GM12874 (cell line): ENCODE data around the gene QSOX1.

Experiments
- CTCF ChIP-seq: IDR thresholded peaks from 2 replicates; pipeline ENCODE4 v1.5.1; 2011; ENCODE audit warnings: low read depth, mild to moderate bottlenecking, control low read depth, low read length, moderate library complexity; ENCODE audit not compliant: insufficient read depth

Gene QSOX1

GRCh38 chr1:180157576-180158057 lies 2.9 kb downstream of the QSOX1 start:
- TF ChIP-seq CTCF: no peak

GRCh38 chr1:180158149-180159147 lies 3.8 kb downstream of the QSOX1 start:
- TF ChIP-seq CTCF: no peak

- TF ChIP-seq CTCF: no peak
These were observed 5.7 kb downstream of the QSOX1 start for GRCh38 chr1:180160357-180160756.

DNA sequence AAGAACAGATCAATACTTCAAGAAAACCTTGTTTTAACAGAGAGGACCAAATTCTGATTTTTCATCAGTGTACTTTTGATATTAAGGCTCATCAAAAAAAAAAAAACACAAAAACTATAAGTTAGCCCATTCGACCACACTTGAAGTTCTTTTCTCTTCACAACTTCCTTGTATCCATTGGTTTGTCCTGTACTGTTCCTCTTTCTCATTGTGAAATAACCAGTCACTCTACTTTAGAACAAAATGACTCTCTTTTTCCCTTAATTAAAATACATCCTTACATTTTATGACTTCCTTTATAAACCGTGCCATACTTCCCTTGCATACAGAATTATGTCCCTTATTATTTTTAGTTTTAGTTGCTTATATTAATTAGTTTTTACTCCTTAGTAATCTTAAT lies 8.4 kb downstream of the QSOX1 start:
- no peak for TF ChIP-seq CTCF

DNA sequence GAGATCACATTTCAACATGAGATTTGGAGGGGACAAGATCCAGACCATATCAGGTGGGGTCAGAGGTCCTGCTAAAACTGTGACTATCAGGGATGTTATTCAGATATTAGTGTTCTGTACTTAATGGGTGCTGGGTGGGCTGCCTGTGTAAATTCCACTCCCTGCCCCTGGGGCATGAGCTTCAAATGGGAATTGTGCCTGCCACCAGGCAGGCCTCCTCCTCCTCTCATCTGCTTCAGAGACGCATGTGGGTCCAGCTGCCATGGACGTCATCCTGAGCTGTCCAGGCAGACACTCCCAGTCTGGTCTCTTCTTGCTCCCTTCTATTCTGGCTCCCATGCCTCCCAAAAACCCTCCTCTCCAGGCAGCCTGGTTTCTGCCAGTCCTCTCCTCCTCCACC lies 10.4 kb downstream of the QSOX1 start:
- no peak for TF ChIP-seq CTCF

DNA sequence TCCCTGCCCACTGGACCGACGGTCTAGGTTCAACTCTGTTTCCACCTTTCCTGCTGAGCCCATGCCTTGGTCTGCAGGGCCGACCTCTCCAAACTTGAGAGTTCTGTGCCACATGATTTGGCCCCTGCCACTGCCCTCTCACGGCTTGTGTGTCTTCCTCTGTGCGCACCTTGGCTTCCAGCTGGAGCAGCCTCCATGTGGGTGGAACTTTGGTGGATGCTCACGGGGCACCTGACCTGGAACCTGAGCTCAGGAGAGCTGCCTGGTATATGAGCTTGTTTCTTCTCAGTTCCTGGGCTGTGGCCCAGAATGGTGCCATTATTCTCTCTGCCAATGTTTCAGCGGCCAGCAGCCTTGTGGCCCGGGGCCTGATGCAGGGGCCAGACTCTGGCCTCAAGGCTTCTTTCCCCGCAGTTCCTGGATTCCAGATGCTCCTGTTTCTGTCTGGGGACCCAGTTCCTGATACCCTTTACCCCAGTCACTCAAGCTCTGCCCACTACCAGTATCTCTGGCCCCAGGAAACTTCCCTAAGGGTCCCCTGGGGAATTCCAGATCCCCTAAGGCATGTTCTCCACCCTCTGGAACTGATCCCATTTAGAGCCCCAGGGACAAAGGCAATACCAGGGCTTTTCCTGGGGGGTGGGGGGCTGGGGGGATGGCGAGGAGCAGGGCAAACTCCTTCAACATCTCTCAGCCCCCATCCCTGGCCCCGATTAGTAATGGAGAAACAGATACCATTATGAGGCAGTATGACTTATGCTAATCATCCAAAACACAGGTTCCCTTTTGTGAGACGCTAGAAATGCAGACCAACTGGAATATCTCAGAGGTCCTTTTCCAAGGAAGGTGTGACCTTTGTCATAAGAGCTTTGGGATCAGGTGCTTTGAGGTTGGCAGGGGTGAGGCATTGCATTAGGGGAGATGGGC lies 11.1 kb downstream of the QSOX1 start:
- TF ChIP-seq CTCF: no peak

DNA sequence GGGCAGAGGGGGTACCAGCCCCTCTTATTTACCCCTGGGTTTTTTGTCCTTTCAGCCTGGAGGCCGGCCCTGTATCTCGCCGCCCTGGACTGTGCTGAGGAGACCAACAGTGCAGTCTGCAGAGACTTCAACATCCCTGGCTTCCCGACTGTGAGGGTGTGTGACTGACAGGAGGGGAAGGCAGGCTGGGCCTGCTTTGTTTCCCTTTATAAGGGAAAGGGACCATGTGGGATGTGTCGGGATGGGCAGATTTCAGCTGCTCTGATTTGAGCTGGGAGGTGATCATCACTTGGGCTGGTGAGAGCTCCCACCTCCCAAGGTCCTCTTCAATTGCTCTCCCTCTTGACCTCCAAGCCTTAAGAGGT lies 11.7 kb downstream of the QSOX1 start:
- no peak for TF ChIP-seq CTCF
